ENCODE data around the gene DCAF12.

GRCh38 chr9:34133436-34133949 is 7.0 kb upstream of the DCAF12 start:
- no peak for TF ChIP-seq CTCF (IDR thresholded peaks at IDR 0.05)
- no peak for TF ChIP-seq EP300 (IDR thresholded peaks at IDR 0.05)
- TF ChIP-seq POLR2A (IDR thresholded peaks at IDR 0.05), result no peak
